ENCODE data around the gene RPS6KC1.

Gene RPS6KC1

GRCh38 chr1:213087911-213088310 is 36.9 kb downstream of the RPS6KC1 start:
- no peak for TF ChIP-seq CTCF (IDR thresholded peaks at IDR 0.05)

GRCh38 chr1:213089924-213090677 is 39.1 kb downstream of the RPS6KC1 start:
- TF ChIP-seq CTCF (IDR thresholded peaks at IDR 0.05) = no peak

- no peak for TF ChIP-seq CTCF (IDR thresholded peaks at IDR 0.05)
These were observed 43.4 kb downstream of the RPS6KC1 start for GRCh38 chr1:213094446-213094845.

GRCh38 chr1:213095467-213095866 is 44.4 kb downstream of the RPS6KC1 start:
- TF ChIP-seq CTCF (IDR thresholded peaks at IDR 0.05) = no peak

GRCh38 chr1:213099682-213100399 is 48.8 kb downstream of the RPS6KC1 start:
- no peak for TF ChIP-seq CTCF (IDR thresholded peaks at IDR 0.05)

- TF ChIP-seq CTCF (IDR thresholded peaks at IDR 0.05) = no peak
These were observed 52.6 kb downstream of the RPS6KC1 start for GRCh38 chr1:213103377-213104306.

GRCh38 chr1:213104604-213105003 is 53.6 kb downstream of the RPS6KC1 start:
- no peak for TF ChIP-seq CTCF (IDR thresholded peaks at IDR 0.05)
